ENCODE measurements around the gene HBD.

HBD gene

DNA sequence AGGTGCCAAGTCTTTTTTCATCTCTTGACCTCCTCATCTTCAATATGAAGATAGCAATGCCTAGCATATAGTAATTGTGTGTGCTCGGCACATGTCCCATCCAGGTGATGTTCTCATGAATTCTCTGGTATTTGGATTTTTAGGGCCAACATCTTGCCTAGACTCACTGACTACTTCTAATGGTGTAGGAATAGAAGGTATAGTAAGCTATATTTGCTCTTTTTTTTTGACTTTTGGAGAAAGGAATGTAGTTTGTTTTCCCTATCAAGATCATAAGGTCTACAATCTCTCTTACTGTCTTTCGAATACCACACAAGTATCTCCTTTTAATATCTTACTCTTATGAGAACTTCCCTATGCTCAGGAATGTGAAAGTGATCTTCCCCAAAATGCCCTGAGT lies 3.2 kb downstream of the HBD start:
- no peak for DNase-seq

DNA sequence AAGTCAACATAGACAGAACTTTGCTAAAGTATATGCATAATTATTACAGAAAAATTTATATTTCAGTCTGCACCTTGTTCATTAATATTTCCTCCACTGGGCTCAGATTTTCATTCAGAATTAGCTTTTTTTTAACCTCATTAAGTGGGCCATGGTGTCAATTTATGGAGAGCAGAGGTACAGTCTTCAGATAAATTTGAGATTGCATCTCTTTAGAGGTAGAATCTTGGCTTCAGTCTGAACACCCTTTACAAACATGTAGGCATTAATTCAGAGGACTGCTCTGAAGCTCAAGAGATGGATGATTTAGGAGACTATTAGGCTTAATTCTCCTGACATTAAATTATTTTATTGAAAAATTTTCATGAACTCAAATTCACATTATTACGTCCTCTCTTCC lies 4.0 kb downstream of the HBD start:
- no peak for DNase-seq

DNA sequence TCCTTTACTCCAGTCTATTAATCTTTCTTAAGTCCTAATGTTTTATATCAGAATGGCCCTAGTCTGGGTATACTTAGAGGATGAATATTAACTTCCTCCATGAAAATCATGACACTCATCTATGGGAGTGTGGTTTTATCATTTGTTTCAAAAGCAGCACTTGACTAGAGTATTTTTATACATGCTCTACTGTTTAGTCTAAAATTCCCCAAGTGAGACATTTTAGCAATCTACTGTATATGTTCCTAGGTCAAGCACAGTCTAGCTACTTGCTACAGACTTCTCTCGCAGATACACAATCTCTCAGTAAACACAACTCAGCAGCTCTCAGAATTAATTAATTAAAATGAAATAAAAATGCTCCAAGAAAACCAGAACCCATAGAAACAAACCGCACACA lies 4.5 kb downstream of the HBD start:
- no peak for DNase-seq

DNA sequence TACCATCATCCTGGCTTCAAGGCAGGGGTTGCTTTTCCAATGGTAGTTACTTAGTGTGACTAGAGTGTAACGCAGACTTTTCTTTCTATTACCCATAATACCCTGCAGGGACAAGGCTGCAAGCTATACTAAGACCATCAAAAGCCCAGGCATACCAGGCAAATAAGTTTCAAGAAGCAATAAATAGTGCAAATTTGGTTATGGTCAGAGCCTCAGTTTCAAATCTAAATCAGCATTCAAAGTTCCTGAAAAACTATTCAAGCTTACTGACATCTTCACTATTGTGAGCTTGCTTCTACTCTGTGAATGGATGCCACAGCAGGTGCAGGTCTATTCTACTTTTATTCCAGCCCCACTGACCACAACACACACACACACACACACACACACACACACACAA lies 4.9 kb downstream of the HBD start:
- DNase-seq = no peak

DNA sequence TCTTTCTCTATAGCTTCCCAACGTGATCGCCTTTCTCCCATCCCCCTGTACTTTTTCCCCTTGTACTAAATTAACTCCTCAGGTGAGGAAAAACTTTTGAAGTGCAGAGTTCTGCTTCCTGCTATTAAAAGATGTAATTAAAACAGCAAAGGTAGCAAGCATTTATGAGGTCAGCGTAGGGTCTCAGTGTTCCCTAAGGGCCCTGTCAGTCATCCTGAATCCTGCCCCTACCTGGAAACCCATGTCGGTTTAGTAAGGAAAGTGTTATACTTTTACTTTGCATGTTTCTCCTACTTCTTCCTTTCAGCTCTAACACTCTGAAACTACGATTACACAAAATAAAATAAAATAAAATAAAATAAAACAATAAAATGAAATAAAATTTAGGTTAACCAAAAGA lies 6.2 kb downstream of the HBD start:
- no peak for DNase-seq

DNA sequence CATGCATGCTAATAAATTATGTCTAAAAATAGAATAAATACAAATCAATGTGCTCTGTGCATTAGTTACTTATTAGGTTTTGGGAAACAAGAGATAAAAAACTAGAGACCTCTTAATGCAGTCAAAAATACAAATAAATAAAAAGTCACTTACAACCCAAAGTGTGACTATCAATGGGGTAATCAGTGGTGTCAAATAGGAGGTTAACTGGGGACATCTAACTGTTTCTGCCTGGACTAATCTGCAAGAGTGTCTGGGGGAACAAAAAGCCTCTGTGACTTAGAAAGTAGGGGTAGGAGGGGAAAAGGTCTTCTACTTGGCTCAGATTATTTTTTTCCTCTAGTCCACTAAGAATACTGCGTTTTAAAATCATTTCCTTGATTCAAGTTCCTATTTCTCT lies 6.6 kb downstream of the HBD start:
- no peak for DNase-seq

DNA sequence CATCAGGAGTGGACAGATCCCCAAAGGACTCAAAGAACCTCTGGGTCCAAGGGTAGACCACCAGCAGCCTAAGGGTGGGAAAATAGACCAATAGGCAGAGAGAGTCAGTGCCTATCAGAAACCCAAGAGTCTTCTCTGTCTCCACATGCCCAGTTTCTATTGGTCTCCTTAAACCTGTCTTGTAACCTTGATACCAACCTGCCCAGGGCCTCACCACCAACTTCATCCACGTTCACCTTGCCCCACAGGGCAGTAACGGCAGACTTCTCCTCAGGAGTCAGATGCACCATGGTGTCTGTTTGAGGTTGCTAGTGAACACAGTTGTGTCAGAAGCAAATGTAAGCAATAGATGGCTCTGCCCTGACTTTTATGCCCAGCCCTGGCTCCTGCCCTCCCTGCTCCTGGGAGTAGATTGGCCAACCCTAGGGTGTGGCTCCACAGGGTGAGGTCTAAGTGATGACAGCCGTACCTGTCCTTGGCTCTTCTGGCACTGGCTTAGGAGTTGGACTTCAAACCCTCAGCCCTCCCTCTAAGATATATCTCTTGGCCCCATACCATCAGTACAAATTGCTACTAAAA lies 7.5 kb downstream of the HBD start, which contains the start of gene HBB:
TSS of gene HBB (minus strand) at position 340 of the 579 bp plus-strand sequence. CDS start at position 290, 50 bp downstream.
- DNase-seq = no peak

DNA sequence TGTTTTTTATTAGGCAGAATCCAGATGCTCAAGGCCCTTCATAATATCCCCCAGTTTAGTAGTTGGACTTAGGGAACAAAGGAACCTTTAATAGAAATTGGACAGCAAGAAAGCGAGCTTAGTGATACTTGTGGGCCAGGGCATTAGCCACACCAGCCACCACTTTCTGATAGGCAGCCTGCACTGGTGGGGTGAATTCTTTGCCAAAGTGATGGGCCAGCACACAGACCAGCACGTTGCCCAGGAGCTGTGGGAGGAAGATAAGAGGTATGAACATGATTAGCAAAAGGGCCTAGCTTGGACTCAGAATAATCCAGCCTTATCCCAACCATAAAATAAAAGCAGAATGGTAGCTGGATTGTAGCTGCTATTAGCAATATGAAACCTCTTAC lies 8.8 kb downstream of the HBD start:
- DNase-seq = no peak

DNA sequence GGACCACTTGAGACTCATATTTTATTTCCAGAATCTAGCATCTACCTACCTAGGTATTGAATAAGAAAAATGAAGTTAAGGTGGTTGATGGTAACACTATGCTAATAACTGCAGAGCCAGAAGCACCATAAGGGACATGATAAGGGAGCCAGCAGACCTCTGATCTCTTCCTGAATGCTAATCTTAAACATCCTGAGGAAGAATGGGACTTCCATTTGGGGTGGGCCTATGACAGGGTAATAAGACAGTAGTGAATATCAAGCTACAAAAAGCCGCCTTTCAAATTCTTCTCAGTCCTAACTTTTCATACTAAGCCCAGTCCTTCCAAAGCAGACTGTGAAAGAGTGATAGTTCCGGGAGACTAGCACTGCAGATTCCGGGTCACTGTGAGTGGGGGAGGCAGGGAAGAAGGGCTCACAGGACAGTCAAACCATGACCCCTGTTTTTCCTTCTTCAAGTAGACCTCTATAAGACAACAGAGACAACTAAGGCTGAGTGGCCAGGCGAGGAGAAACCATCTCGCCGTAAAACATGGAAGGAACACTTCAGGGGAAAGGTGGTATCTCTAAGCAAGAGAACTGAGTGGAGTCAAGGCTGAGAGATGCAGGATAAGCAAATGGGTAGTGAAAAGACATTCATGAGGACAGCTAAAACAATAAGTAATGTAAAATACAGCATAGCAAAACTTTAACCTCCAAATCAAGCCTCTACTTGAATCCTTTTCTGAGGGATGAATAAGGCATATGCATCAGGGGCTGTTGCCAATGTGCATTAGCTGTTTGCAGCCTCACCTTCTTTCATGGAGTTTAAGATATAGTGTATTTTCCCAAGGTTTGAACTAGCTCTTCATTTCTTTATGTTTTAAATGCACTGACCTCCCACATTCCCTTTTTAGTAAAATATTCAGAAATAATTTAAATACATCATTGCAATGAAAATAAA lies 9.5 kb downstream of the HBD start:
- DNase-seq = no peak

DNA sequence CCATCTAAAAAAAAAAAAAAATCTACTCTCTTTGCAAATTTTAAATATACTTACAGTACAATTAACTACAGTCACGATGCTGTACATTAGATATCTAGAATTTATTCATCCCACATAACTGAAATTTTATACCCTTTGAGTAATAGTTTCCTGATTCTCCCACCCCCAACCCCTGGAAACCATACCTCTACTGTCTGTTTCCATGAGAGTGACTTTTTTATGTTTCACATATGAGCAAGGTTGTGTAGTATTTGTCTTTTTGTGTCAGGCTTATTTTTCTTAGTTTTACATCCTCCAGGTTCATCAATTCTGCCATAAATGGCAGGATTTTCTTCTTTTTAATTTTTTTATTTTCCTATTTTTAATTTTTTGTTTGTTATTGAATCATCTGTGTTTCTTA lies 10.6 kb downstream of the HBD start:
- no peak for DNase-seq

DNA sequence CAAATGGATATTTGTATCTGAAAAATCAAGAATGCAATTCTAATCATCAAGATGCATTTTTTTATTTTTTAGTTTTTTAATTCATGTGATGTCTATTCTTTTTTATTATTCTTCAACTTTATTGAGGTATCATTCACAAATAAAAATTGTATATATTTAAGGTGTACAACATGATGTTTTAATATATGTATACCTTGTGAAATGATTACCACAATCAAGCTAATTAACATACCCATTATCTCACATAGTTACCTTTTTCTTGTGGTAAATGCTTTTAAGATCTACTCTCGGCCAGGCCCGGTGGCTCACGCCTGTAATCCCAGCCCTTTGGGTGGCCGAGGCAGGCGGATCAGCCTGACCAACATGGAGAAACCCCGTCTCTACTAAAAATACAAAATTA lies 11.1 kb downstream of the HBD start:
- no peak for DNase-seq

DNA sequence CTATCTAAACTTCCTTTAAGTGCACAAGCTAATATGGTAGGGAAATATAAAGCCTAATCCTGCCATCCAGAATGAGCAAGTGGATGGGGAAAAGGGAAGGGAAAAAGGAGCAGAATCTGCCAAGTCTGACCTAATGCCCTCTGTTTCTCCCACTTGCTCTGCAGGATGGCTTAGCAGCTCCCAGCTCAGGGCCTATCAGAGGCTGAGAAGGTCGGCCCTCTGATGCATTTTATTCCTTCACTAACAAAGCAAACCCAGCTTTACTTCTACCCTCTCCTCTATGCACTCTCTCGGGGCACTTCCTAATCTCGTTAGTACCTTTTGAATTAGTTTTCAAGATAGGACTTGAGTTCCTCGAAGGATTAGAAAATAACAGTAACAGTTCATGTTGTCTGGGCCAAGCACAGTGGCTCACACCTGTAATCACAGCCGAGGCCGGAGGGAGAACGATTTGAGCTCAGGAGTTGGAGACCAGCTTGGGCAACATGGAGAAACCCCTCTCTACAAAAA lies 23.9 kb downstream of the HBD start:
- DNase-seq = no peak

DNA sequence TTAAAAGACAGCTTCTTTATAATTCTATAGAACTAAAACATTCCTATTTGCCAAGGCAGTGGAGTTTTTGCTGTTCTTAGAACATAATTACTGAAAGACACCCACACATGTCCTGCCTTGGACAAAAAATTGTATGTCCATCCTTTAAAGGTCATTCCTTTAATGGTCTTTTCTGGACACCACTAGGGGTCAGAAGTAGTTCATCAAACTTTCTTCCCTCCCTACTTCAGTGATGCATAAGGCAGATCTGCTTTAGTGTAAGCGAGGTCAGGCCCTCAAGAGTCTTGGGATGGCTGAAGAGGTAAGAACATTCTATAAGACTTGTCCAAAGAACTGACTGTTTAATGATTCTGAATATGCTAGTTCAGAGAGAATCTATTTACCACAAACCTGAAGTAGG lies 29.5 kb downstream of the HBD start:
- DNase-seq = no peak

DNA sequence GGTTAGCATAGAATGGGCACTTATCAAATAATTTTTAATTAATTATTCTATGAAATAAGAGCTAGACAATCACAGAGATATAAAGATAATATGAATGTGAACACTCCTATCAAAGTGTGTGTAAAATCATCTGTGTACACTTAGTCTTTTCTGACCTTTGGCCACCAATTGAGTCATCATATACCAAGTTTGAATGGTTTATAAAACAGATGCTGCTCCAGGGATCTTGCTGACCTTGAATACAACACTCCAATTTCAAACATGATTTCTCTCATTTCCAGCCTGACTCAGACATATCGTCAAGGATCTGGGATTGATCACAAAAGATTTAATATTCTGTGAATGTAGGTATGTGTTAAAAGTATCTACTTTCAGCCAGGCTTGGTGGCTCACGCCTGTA lies 30.9 kb downstream of the HBD start:
- DNase-seq = no peak

DNA sequence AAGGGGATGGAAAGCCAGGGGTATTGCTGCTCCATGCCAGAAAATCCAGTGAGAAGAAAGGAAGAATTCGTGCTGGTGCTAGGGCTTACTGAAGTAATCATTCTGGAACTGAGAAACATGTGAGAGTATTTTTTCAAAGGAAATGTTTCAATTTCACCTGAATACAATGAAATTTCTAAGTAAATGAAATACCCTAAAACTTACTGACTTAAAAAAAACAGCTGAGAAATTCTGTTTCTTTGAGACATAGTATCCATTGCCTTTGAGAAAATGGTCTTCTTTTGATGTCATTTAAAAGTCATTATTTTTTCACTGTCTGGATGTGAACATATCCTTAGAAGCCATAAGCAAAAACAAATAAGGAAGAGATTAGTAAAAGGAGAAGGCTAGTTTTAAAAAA lies 33.7 kb downstream of the HBD start, which contains the start of gene OR51V1:
TSS of gene OR51V1 (minus strand) at position 101 of the 400 bp plus-strand sequence. CDS start at position 101, 0 bp downstream.
- no peak for DNase-seq

DNA sequence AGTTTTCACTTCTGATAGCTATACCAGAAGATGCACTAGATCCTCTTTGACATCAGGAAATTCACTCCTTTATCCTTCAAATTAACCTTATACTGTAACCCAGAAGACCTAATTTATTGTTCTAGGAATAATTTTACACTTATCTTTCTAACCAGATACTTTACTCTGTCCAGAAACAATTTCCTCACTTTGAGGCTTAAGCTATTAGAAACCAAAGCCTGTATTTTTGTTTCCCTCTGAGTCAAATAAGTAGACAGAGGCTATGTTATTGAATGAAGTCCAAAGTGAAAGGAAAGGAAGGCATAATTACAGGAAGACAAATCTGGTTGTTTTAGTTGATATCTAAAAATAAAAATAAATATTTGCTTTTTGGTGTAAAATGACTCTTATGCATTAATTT lies 36.0 kb downstream of the HBD start:
- no peak for DNase-seq

DNA sequence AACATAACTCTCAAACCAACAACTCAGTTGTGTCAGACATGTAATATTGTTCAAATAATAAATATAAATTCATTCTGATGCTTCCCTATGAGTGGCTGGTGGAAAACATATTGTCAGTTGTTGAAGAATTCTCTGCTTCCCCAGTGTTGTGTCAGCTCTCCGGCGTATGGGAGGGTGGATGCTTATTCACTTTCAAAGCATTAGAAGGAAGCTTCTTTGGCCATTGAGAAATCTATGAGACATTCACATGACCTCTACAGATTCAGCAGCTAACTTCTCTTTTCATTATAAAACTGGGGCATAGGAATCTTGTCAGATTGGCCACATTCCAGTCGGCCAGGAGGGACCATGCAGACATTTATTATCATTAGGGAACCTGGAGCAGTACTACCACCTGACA lies 36.7 kb downstream of the HBD start:
- DNase-seq = no peak

DNA sequence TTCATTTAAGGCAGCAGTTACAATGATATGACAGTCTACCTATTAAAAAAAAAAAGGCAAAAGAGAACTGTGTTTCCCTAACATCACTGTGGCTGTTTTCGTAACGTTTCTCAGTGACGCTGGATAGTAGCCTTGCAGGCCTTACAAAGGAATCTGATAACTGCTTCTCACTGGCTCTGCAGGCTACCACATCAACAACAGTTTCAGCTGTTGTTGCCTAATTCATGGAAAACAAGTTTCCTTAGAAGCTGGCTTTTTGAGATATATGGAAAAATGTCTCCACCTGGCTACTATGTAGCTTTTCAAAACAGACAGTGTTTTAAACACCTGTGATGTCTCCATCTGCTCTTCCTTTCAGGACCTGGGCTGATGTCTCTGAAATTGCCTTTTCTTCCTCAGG lies 37.6 kb downstream of the HBD start:
- no peak for DNase-seq

DNA sequence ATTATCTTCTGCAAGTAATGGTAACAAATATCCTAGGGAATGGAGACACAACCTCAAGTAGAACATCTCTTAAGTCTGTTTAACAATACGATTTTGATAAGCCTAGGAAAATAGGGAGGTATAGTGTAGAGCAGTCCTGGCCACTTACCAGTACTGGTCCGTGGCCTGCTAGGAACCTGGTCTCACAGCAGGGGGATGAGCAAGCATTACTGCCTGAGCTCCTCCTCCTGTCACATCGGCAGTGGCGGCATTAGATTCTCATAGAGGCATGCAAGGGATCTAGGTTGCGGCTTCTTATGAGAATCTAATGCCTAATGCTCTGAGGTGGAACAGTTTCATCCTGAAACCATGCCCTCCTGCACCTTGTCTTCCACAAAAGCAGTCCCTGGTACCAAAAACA lies 38.2 kb downstream of the HBD start:
- no peak for DNase-seq

DNA sequence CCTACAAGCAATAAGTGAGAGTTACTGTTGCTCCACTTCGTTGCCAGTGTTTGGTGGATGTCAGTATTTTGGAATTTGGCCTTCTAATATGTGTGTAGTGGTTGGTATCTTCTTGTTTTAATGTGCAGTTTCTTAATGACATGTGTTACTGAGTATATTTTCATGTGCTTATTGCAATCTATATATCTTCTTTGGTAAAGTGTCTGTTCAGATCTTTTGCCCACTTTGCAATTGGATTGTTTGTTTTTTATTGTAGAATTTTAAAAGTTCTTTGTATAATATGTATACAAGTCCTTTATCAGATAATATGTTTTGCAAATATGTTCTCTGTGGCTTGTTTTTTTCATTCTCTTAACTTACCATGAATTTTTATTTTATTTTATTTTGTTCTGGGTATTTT lies 41.5 kb downstream of the HBD start:
- DNase-seq = no peak

DNA sequence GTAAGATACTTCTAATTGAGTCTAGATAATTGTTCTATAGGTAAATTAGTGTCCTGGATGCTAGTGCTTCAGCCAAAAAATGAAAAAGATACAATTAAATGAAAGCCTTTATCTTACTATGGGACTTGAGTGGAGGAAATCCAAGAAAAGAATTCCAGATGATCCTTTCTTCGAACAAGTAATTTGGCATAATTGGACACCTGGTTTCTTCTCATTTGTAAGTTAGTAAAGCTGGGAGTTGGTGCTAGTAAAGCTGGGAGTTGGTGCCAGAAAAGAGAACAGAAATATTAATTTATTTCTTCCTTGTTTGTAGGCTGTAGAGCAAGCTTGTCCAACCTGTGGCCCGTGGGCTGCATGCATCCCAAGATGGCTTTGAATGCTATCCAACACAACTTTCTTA lies 46.1 kb downstream of the HBD start:
- DNase-seq = no peak

All from stimulated activated CD4-positive, alpha-beta T cell treated with anti-CD3 and anti-CD28 coated beads, Interleukin-15, amount 100 ng/mL, for 24 hours (primary cell).